EH (cell line): ENCODE data around the gene NPBWR2.

Experiments
- DNase-seq: peaks from one replicate; pipeline ENCODE4 v3.0.0-alpha.2; 2015; ENCODE audit warnings: low read depth

NPBWR2 gene

DNA sequence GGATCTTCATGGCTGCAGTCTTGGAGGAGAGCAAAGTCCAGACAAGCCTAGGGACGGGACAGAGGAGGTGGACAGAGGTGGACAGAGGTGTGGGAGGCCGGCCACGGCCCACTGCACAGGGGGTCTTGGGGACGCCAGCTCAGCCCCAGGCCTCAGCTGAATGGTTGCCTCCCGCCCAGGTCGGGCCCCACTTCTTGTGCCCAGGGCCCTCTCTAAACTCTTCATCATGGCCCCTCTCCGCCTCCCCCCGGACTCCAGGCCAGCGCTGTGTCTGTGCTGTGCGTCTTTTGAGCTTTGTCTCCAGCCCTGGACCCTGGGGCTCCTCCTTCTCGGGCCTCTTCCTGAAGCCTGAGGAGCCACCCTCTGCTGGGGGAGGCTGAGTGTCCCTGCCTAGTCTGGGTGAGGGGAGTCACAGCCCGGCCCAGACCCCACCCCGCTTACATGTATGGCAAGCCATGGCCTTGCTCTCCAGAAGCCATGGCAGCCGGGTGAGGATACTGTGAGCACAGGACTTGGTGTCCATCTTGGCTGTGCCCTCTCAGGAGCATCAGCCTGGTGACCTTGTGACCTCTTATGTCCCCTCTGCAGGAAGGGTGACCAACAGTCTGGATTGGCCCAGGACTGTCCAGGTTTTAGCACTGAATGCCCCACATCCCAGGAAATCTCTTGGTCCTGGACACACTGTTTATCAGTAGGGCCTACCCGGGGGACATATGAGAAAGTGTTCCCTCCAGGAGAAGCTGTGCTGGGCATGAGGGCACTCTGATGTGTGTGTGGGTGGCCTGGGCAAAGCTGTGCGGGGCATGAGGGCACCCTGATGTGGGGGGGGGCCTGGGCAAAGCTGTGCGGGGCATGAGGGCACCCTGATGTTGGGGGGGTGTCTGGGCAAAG is 9.4 kb upstream of the NPBWR2 start:
- no peak for DNase-seq

DNA sequence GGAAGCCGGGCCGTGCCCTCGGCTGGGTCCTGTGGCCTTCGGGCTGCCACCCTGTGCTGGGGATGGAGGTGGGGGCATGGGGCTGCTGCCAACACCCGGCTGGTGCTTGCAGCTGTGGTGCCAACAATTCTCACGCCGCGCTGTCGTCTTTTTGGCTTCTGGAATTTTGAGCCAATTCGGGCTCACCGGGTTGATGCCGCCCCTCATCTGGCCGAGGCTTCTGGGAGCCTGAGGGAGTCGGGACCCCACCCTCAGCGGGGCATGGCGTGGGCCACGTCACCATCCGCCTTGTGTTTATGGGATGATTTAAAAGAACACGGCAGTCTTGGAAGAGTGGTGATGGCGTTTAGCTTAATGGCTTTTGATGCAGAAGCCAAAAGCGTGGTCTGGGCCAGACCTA is 8.7 kb upstream of the NPBWR2 start:
- DNase-seq, result no peak

GRCh38 chr20:64115171-64115911 is 8.0 kb upstream of the NPBWR2 start:
- no peak for DNase-seq

- DNase-seq, result no peak
Observed at GRCh38 chr20:64114356-64114971, 7.1 kb upstream of the NPBWR2 start.

DNA sequence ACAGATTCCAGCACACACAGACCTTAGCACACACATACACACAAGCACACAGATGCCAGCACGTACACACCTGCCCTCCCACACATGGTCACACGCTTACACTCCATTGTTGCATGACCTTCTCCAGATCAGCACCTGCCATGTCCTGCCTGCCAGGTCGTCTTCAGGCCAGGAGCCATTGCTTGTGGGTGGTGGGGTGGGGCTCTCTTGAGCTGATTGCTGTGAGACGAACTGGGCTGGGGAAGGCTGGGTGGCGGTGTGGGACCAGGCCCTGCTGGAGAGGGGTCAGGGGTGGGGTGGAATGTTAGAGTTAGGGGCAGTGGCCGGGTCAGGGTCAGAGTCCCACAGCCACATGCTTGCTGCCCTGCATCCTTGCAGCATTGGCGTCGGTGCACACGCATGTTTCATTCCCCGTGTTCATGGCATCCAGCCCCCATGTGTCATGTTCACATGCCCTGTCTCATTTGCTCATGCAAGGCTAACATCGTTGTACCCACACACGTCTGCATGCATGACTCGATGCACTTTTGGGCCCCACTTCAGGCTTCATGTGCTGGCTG is 6.5 kb upstream of the NPBWR2 start:
- no peak for DNase-seq

- DNase-seq, result no peak
Observed at GRCh38 chr20:64113444-64113775, 6.0 kb upstream of the NPBWR2 start.

DNA sequence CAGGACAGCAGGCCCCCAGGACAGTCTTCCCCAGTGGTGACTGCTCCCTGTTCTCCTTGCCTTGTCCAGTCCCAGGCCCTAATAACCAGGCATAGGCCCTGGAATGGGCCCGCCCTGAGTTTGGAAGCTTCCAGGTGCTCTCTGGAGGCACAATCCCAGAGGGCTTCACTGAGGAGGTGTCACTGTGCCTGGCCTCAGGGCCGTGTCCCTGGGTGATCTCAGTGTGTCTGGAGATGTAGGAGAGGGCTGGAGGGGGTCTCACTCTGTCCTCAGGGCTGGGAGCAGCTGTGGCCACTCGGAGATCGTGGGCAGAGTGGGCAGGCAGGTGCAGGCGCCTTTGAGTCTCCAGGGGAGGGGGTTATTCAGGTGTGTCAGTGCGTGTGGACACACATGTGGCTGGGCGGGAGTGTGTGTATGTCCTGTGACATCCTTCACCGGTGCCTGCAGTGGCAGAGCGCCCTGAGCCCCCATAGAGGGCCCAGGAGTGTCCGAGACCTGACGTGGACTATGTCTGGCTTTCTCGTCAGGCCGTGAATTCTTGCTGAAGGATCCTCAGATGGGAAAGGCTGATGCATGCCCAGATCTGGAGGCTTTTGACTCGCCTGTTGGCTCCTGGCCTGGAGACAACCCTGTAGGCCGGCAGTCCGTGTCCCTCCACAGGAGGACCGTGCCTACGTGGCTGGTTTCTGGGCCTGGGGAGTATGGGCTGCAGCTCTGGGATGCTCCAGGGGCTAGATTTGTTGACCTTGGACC is 5.5 kb upstream of the NPBWR2 start:
- DNase-seq, result no peak

- no peak for DNase-seq
Observed at GRCh38 chr20:64111841-64112641, 4.7 kb upstream of the NPBWR2 start.

DNA sequence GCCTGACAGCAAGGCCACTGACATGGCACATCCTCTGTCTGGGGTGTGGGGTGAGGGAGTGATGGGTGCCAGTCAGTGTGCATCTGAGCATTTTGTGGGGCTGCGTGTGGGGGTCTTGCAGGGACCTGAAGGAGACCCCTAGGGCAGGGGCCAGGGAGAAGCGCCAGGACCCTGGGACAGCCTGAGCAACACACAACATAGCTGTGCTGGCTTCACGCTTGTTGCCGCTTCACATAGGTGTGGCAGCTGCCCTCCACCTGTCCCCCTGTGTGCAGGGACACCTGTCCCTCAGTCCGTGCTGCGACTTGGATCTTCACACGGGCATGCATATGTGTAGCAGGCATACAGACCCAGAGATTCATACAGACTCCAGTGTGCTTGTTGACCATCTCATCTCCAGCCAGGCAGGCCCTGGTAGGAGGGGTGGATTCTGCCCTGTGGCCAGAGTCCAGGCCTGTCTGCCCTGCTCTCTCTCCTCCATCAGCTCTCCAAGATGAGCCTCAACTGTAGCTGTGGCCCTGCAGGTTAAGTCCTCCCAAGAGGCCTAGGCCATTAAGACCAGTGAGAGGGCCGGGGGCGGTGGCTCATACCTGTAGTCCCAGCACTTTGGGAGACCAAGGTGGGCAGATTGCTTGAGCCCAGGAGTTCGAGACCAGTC is 3.2 kb upstream of the NPBWR2 start:
- DNase-seq, result no peak

DNA sequence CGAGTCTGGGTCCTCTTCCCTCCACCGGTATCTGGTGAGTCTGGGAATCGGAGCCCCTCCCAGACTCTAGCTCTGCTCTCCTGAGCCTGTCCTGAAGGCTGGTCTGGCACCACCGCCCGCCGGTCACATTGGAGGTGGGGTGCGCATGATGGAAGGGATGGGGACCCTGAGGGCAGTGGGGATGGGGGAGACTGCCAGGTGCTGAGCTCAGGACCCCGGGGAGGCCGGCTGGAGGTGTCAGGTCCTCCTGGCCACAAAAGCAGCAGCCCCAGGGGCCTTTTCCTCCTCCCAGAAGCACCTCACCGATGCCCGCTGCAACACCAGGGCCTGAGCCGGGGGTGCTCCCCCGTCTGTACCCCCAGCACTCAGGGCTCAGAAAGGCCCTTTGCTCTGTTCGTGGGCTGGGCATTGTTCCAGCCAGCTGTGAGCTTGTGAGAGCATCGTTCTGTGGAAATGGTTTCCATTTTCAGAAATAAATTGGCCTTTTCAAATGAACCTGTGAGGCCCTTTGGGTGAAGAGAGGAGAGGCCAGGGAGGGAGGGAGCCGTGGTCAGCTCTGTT is 2.5 kb upstream of the NPBWR2 start:
- no peak for DNase-seq

DNA sequence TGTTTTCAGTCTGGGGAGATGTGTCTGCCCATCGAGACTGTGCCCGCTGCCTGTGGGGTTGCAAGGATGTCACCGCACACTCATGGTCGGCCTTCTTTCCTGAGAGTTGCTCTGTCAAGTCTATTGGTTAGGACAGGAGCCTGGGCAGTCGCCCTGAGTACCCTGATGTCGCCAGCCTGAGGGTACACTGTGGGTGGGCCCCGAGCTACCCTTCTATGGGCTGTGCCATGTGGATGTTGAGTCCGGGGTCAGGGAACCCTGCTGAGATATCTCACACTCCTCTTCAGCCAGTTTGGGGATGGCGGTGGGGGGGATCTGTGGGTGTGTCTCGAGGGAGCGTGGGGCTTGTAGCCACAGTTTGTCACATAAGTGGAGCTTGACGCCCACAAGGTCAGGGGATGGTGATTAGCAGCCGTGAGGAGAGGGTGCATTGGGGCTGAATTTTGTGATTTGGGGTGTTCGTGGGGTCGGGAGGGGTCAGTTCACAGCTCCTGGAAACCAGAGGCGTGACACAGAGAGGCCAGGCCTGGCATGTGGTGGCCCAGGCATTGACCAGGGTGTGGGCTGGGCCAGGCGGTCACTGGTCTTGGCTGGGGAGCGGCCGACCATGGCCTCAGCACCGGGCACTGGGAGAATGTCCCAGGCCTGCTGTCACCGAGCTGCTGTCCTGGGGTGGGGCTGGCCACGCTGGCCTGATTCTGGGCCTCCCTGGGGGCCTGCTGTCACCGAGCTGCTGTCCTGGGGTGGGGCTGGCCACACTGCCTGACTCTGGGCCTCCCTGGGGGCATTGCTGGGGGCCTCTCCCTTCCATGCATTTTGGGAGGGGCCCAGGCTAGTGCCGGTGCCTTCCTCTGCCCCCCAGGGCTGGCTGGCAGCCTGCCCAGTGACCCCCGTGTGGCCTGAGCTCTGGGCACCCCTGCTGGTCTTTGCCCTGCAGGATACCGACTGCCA is 1.6 kb upstream of the NPBWR2 start:
- no peak for DNase-seq

GRCh38 chr20:64107736-64108457 is 532 bp upstream of the NPBWR2 start:
- no peak for DNase-seq

DNA sequence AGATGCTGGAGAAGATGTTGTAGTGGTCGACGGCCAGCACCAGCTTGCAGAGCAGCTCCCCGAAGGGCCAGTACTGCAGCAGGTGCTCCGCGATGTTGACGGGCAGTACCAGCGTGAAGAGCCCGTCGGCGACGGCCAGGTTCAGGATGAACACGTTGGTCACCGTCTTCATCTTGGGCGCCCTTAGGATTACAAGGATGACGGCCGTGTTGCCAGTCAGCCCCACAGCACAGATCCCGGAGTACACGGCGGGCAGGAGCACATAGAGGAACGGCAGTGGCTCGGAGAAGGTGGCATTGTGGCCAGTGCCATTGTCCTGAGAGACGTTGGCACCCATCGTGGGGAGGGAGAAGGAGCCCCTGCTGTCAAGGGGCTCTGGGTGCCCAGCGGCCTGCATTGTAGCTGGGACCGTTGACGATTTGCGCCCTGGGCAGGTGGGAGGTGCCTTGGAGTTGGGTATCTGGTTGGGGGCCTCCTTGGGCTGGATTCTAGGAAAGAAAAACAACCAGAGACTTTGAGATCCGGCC is 867 bp downstream of the NPBWR2 start:
- no peak for DNase-seq

DNA sequence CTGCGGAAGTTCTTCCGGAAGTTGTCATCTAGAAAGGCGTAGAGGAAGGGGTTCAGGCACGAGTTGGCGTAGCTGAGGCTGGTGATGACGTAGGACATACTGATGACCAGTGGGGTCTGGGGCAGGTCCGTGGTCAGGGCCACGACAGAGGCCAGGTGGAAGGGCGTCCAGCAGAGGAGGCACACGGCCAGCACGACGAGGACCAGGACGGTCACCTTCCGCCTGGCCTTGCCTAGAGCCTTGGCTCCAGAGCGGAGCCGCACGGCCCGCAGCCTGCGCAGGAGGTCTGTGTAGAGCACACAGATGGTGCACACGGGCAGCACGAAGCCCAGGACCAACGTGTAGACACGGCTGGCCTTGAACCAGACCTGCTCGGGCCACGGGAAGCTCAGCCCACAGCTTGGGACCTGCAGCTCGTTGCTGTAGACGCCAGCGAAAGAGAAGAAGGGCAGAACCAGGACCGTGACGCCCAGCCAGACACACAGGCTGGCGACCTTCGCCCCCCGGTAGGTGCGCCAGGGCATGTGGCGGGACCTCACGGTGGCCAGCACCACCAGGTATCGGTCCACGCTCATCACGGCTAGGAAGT is 1.4 kb downstream of the NPBWR2 start:
- DNase-seq, result no peak

DNA sequence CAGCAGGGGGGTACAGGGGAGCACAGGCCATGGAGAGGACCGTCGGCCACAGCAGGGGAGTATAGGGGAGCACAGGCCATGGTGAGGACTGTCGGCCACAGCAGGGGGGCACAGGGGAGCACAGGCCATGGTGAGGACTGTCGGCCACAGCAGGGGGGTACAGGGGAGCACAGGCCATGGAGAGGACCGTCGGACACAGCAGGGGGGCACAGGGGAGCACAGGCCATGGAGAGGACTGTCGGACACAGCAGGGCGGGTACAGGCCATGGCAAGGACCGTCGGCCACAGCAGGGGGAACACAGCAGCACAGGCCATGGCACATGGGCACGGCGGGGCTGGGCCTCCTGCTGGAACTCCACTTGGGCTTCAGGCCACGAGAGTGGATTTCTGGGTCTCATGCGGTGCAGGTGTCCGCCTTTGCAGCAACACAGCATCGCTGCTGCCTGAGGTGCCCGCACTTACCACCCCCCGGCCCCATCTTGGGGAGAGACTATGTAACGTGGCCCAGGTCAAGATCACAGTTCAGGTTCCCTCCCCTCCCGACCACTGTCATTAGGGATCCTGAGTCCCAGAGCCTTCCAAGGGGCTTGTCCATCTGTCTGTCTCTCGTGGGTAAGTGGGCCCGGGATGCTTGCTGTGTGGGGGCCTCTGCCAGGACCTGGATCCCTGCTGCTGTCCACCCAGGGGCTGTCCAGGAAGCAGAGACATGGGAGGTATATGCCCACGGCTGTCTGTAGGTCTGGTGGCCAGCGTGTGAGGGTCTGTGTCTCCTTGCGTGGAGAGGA is 2.5 kb downstream of the NPBWR2 start:
- no peak for DNase-seq

DNA sequence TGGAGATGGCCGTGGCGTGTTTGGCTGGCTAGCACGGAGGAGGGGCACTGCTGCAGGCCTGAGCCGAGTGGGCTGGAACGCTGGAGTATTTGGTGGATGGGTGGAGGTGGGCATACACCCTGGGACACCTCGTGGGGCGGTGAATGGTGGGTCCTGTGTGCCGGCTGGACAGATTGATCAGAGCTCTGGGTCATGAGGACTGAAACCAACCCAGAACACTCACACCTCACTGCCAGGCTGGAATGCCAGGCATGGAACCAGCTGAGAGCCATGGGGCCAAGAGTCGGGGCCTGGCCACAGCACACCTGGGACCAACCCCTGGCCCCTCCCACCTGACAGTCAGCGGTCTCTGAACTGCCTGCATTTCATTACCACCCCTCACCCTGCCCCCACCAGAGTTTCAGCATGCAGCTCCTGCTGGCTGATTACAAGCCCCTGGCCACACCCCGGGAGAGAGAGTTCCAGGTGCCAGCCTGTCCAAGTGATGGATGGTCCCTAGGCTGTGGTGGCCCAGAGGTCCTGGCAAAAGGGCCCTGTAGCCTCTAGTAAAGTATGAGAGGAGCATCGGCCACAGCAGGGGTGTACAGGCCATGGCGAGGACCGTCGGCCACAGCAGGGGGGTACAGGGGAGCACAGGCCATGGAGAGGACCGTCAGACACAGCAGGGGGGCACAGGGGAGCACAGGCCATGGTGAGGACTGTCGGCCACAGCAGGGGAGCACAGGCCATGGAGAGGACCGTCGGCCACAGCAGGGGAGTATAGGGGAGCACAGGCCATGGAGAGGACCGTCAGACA is 3.3 kb downstream of the NPBWR2 start:
- no peak for DNase-seq
